PC-9 (cell line): Measurements from ENCODE around the gene NAPSA. TPM values are rescaled to one million over a fixed set of nuclear protein-coding genes. Genes with fewer than 3 reads are reported as not detected.

Experiments used
- BruUV-seq: library from RNA; stranded (reverse); fragments of 400-500 nt; replicated peaks from 2 replicates; lab custom pipeline; 2021; lab: Mats Ljungman, UMichigan
- CTCF ChIA-PET: fragments of 300-600 bp; sonication (Branson Sonifier 250); formaldehyde crosslinking; loops from one replicate; lab custom pipeline; 2022; ENCODE audit warnings: antibody characterized with exemption; lab: Charles Lee
- POLR2A ChIA-PET: fragments of 300-600 bp; sonication (Branson Sonifier 250); formaldehyde crosslinking; loops from one replicate; lab custom pipeline; 2022; ENCODE audit warnings: antibody characterized with exemption; ENCODE audit not compliant: unreplicated experiment; lab: Charles Lee
- DNase-seq, 2 experiments: peaks; one replicate each; pipeline versions ENCODE4 v3.0.0 to v3.0.0-alpha.2; 2015 to 2022; ENCODE audit warnings: mixed read lengths in 1 of 2
- H2AFZ ChIP-seq: fragments of 200-600 bp; sonication (generic); 2 replicates; pipeline ENCODE4 v1.8.1; 2017; ENCODE audit warnings: antibody characterized with exemption
- H3F3A ChIP-seq: fragments of 200-600 bp; sonication (generic); 2 replicates; pipeline ENCODE4 v1.8.1; 2017; ENCODE audit warnings: antibody characterized with exemption, mild to moderate bottlenecking, low read depth; ENCODE audit not compliant: insufficient read depth
- H3K27ac ChIP-seq: fragments of 200-600 bp; sonication (generic); 2 replicates; pipeline ENCODE4 v1.6.1; 2016; ENCODE audit warnings: mixed run types
- H3K27me3 ChIP-seq: fragments of 200-600 bp; sonication (generic); 2 replicates; pipeline ENCODE4 v1.6.1; 2016; ENCODE audit warnings: low read depth, mixed run types; ENCODE audit not compliant: insufficient read depth
- H3K36me3 ChIP-seq: fragments of 200-600 bp; sonication (generic); 2 replicates; pipeline ENCODE4 v1.6.1; 2016; ENCODE audit warnings: low read depth, mixed run types
- H3K4me1 ChIP-seq: fragments of 200-600 bp; sonication (generic); replicated peaks from 2 replicates; pipeline ENCODE4 v1.6.1; 2016; ENCODE audit warnings: mixed run types; ENCODE audit not compliant: insufficient read depth
- H3K4me2 ChIP-seq: fragments of 200-600 bp; sonication (generic); 2 replicates; pipeline ENCODE4 v1.6.1; 2017; ENCODE audit warnings: mixed run types
- H3K4me3 ChIP-seq: fragments of 200-600 bp; sonication (generic); 2 replicates; pipeline ENCODE4 v1.6.1; 2016; ENCODE audit warnings: mixed run types
- H3K79me2 ChIP-seq: fragments of 200-600 bp; sonication (generic); 2 replicates; pipeline ENCODE4 v1.6.1; 2017; ENCODE audit warnings: low read depth, mixed run types
- H3K9me2 ChIP-seq: fragments of 200-600 bp; sonication (generic); 2 replicates; pipeline ENCODE4 v1.8.1; 2017; ENCODE audit warnings: mild to moderate bottlenecking; ENCODE audit not compliant: insufficient read depth
- H3K9me3 ChIP-seq: fragments of 200-600 bp; sonication (generic); 2 replicates; pipeline ENCODE4 v1.8.1; 2016; ENCODE audit warnings: low read depth; ENCODE audit not compliant: insufficient read depth
- H4K20me1 ChIP-seq: fragments of 200-600 bp; sonication (generic); 2 replicates; pipeline ENCODE4 v1.8.1; 2017; ENCODE audit not compliant: insufficient read depth
- CTCF ChIP-seq: fragments of 200-600 bp; sonication (generic); conservative IDR thresholded peaks from 2 replicates; pipeline ENCODE4 v1.6.1; 2017; ENCODE audit warnings: mixed run types, antibody characterized with exemption, mild to moderate bottlenecking, moderate library complexity
- EZH2 ChIP-seq: fragments of 200-600 bp; sonication (generic); IDR thresholded peaks from 2 replicates; pipeline ENCODE4 v1.8.0; 2017; ENCODE audit warnings: antibody characterized with exemption, low read depth
- intact Hi-C: fragments of 100-400 bp; cut with micrococcal nuclease; formaldehyde crosslinking; loops from one replicate; pipeline ENCODE4 v1.10.0; 2022; ENCODE audit not compliant: unreplicated experiment
- total RNA-seq: library from RNA; stranded (reverse); gene quantifications from 2 replicates; pipeline ENCODE4 v1.2.3, GENCODE V29; 2021

Gene NAPSA
- total RNA-seq, 1 experiment from 2014 or later, result 1.7 TPM

- H3K27ac ChIP-seq, result no peak overlapping the region
- H3K79me2 ChIP-seq, result no peaks in the 10 kb centered on the region
- H3K27me3 ChIP-seq, result peaks cover 15% of the 10 kb centered on the region
- ChIA-PET CTCF (no interaction called here), POLR2A (no interaction called here)
- peaks cover 10% of the 10 kb centered on the region; the same call in 1 of the 2 replicates for H3F3A ChIP-seq
- intact Hi-C loops, result no loop called here
- H3K4me3 ChIP-seq, result no peak overlapping the region
- H4K20me1 ChIP-seq, result no peaks in the 10 kb centered on the region; the same call in 1 of the 2 replicates
- BruUV-seq, result no TSS peak
- TF ChIP-seq EZH2 (no peak), CTCF (no peak)
- no peak for DNase-seq
- H3K4me1 ChIP-seq, result 0 out of 2 replicates have a peak, but pooled peaks cover 3% of the 10 kb centered on the region
- H2AFZ ChIP-seq, result no peak overlapping the region
- no peaks in the 10 kb centered on the region for H3K36me3 ChIP-seq
- H3K9me3 ChIP-seq, result no peaks in the 10 kb centered on the region
- H3K9me2 ChIP-seq, result no peaks in the 10 kb centered on the region
- no peak overlapping the region for H3K4me2 ChIP-seq
Observed at GRCh38 chr19:50317115-50317514, 48.3 kb downstream of the NAPSA start.

GRCh38 chr19:50315773-50316448 lies 49.5 kb downstream of the NAPSA start:
- Histone ChIP-seq H4K20me1 (peaks cover 5% of the 10 kb centered on the region; the same call in 1 of the 2 replicates), H3K79me2 (no peaks in the 10 kb centered on the region), H3K4me1 (0 out of 2 replicates have a peak, but pooled peaks cover 3% of the 10 kb centered on the region), H3K9me2 (no peaks in the 10 kb centered on the region), H3K4me3 (no peak overlapping the region), H2AFZ (no peak overlapping the region), H3K27ac (no peak overlapping the region), H3K9me3 (no peaks in the 10 kb centered on the region), H3K36me3 (no peaks in the 10 kb centered on the region), H3F3A (peaks cover 10% of the 10 kb centered on the region; the same call in 1 of the 2 replicates), H3K4me2 (no peak overlapping the region), H3K27me3 (peaks cover 9% of the 10 kb centered on the region; the same call in 1 of the 2 replicates)
- intact Hi-C loops, result no loop called here
- BruUV-seq, result no TSS peak
- POLR2A ChIA-PET, result interaction anchor here (0.9 kb wide), 1 partner anchor 10 kb away, joined by 3 read pairs; no protein-coding TSS in a partner anchor
- TF ChIP-seq CTCF, result no peak
- TF ChIP-seq EZH2, result no peak
- CTCF ChIA-PET, result no interaction called here
- no peak for DNase-seq

GRCh38 chr19:50314724-50315708 lies 50.4 kb downstream of the NAPSA start:
- ChIA-PET POLR2A (no interaction called here), CTCF (no interaction called here)
- no peak overlapping the region for H3K4me3 ChIP-seq
- H3K4me2 ChIP-seq, result no peak overlapping the region
- intact Hi-C loops, result no loop called here
- TF ChIP-seq EZH2 (no peak), CTCF (no peak)
- 0 out of 2 replicates have a peak, but pooled peaks cover 3% of the 10 kb centered on the region for H3K4me1 ChIP-seq
- no peak overlapping the region for H3K27ac ChIP-seq
- no peaks in the 10 kb centered on the region for H3K9me2 ChIP-seq
- BruUV-seq, result no TSS peak
- no peak overlapping the region for H2AFZ ChIP-seq
- peaks cover 10% of the 10 kb centered on the region; the same call in 1 of the 2 replicates for H3F3A ChIP-seq
- H3K36me3 ChIP-seq, result no peaks in the 10 kb centered on the region
- no peaks in the 10 kb centered on the region for H3K79me2 ChIP-seq
- H3K27me3 ChIP-seq, result peaks cover 9% of the 10 kb centered on the region; the same call in 1 of the 2 replicates
- H3K9me3 ChIP-seq, result no peaks in the 10 kb centered on the region
- peaks cover 6% of the 10 kb centered on the region; the same call in 1 of the 2 replicates for H4K20me1 ChIP-seq
- no peak for DNase-seq
